GM18498 (cell line): Measurements from ENCODE around the gene ATAT1.

Experiments
- ATAC-seq: cut with Tn5 transposase; IDR thresholded peaks from one replicate; pipeline ENCODE4 v1.9.1; 2021; ENCODE audit warnings: mild to moderate bottlenecking, moderate library complexity; ENCODE audit not compliant: unreplicated experiment

The ATAT1 gene

DNA sequence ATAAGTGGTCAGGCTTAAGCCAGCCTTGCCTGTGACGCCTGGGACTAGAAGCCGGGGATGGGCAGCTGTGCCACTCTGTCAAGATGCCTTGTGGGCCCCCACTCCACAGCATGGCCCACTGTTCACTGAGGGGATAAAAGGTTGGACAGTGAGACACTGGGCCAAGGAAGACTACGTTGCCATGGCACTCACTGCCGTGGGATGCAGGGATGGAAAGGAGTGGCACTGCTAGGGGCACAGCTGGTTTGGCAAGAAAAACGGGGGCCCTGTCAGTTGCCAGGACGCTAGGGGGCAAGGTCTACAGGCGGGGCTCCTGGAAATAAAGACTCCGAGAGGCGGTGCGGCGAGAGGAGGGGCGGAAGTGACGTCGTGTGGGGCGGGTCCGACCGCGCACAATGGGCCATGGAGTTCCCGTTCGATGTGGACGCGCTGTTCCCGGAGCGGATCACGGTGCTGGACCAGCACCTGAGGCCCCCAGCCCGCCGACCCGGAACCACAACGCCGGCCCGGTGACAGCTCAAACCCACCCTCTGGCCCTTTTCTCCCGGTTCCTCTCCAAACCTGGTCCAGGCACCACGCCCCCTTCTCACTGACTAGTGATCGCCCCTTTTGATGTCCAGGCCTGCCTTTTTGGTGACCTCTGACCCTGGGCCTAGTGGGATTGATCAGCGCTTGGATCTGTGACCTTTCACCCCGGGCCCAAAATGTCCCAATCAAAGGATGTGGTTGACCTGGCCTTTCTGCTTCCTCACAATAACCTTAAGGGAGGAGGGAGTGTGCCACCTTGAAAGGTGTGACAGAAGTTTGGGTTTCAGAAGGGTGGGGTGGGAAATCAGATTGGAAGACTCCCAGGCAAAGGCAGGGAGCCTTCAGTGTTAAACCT lies at the start of gene ATAT1:
ATAT1 (plus strand) TSS at position 391 of the 883 bp plus-strand sequence.
- ATAC-seq, result peak; percentile 84

DNA sequence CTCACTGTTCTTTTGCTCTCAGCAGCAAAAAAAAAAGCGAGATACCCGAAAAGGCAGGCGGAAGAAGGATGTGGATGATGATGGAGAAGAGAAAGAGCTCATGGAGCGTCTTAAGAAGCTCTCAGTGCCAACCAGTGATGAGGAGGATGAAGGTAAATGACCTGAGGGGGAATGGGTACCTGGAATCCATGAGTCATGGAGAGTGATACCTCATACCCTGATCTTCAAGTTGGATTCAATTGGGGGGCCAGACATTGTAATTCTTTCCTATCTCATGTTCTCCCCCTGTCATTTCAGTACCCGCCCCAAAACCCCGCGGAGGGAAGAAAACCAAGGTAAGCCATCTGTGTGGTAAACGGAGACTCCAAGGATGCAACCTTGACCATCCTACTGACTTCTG lies 48.6 kb upstream of the ATAT1 start:
- ATAC-seq, result no peak

DNA sequence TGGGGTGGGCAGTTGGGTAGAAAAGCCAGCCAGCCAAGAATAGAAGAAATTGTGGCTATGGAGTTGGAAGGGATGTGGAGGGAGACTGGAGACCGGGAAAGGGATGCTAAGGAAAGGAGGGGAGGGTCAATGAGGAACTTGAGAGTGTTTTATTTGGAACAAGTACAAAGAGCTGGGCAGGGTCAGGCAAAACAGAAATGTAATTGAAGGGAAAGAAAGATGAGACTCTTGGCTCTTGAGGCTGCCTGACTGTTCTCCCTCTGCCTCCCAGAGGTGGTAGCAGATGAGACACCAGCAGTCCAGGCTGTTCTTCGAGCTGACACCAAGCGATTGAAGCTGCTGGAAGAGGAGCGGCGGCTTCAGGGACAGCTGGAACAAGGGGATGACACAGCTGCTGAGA lies 42.8 kb upstream of the ATAT1 start:
- no peak for ATAC-seq

DNA sequence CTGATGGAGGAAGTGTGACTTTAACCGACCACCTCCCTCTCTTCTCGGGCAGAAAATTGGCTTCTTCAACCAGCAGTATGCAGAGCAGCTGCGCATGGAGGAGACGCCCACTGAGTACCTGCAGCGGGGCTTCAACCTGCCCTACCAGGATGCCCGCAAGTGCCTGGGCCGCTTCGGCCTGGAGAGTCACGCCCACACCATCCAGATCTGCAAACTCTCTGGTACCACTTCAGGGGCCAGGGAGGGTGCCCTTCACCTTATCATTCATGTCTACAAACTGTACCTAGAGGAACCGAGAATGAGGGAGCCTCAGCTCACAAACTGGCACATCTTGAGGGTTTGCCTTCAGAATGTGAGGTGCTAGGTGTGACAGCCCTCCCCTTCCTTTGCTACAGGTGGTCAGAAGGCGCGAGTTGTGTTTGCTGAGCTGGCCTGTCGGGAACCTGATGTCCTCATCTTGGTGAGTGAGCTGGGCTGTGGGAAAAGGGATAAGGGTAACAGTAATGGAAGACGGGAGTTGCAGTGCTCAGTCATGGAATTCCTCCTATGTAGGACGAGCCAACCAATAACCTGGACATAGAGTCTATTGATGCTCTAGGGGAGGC lies 36.8 kb upstream of the ATAT1 start:
- ATAC-seq, result no peak

DNA sequence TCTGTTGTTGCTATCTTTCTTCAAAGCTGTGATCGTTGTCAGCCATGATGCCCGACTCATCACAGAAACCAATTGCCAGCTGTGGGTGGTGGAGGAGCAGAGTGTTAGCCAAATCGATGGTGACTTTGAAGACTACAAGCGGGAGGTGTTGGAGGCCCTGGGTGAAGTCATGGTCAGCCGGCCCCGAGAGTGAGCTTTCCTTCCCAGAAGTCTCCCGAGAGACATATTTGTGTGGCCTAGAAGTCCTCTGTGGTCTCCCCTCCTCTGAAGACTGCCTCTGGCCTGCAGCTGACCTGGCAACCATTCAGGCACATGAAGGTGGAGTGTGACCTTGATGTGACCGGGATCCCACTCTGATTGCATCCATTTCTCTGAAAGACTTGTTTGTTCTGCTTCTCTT lies 36.2 kb upstream of the ATAT1 start:
- ATAC-seq, result no peak

DNA sequence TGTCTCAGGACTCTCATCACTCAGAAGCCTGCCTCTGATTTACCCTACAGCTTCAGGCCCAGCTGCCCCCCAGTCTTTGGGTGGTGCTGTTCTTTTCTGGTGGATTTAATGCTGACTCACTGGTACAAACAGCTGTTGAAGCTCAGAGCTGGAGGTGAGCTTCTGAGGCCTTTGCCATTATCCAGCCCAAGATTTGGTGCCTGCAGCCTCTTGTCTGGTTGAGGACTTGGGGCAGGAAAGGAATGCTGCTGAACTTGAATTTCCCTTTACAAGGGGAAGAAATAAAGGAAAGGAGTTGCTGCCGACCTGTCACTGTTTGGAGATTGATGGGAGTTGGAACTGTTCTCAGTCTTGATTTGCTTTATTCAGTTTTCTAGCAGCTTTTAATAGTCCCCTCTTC lies 35.7 kb upstream of the ATAT1 start:
- no peak for ATAC-seq

DNA sequence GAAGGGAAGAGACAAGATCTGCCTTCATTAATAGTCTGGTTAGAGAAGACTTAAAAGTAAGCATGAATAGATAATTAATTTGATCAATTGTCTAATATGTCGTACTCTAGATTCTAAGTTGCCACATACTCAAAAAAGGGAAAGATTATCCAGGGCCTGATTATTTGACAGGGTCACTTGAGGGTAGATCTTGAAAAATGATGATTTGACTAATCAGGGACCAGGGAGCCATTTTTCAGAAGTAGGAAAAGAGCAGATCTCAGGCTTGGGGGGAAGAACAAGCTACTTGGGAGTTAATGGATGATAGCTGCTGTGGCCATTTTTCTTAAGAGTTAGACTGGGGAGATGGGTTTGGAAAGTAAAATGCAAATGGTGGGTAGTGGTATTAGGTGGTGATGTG lies 34.4 kb upstream of the ATAT1 start:
- no peak for ATAC-seq

DNA sequence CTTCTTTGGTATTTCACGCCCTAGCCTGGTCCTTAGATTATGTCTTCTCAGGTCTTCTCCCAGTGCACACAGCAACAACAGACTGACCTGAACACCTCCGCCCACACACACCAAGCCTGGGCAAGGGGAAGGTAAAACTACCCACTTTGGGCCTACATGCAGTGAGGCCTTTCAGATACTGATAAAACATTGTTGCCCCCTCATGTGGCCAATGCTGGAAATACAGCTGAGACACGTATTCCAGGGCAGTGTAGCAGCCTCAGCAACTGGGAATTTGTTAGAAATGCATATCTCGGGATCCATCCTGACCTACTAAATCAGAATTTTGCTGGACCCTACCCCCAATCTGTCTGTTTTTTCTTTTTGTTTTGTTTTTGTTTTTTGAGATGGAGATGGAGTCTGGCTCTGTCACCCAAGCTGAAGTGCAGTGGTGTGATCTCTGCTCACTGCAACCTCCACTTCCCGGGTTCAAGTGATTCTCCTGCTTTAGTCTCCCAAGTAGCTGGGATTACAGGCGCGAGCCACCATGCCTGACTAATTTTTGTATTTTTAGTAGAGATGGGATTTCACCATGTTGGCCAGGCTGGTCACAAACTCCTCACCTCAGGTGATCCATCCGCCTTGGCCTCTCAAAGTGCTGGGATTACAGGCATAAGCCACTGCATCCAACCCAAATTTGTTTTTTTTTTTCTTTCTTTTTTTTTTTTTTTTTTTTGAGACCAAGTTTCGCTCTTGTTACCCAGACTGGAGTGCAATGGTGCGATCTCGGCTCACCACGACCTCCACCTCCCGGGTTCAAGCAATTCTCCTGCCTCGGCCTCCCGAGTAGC lies 29.1 kb upstream of the ATAT1 start:
- ATAC-seq, result peak; percentile 68

DNA sequence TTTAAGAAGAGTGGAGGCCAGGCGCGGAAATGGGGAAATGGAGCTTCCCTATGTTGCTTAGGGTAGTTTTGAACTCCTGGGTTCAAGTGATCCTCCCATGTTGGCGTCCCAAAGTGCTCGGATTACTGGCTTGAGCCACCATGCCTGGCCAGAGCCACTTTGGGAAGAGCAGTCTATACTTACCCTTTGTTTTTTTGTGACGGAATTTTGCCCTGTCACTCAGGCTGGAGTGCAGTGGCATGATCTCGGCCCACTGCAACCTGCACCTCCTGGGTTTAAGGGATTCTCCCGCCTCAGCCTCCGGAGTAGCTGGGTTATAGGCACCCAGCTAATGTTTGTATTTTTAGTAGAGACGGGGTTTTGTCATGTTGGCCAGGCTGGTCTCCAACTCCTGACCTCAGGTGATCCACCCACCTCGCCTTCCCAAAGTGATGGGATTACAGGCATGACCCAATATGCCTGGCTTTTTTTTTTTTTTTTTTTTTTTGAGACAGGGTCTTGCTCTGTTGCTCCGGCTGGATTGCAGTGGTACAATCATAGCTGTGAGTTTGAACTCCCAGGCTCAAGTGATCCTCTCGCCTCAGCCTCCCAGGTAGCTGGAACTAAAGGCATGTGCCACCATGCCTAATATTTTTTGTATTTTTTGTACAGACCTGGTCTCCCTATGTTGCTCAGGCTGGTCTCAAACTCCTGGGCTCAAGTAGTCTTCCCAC lies 27.6 kb upstream of the ATAT1 start:
- no peak for ATAC-seq

DNA sequence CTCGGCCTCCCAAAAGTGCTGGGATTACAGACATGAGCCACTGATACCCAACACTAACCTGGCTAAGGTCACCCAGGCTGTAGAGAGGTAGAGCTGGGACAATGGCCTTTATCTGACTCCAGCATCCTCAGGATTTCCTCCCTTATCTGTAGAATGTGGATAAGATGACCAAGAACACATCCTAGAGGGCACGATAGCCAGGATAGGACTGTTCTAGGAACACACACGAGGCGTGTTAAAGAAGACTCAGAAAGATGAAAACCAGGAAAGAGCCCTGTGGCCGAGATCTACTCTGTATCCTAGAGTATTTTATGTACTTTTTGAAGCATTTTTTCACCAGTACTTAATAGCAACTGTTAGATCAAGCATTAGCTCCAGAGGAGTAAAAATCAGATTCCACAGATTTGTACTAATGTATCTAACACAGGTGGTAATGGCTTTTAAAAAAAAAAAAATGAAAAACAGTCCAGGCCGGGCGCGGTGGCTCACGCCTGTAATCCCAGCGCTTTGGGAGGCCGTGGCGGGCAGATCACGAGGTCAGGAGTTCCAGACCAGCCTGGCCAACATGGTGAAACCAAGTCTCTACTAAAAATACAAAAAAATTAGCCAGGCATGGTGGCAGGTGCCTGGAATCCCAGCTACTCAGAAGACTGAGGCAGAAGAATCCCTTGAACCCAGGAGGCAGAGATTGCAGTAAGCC lies 26.9 kb upstream of the ATAT1 start:
- no peak for ATAC-seq

DNA sequence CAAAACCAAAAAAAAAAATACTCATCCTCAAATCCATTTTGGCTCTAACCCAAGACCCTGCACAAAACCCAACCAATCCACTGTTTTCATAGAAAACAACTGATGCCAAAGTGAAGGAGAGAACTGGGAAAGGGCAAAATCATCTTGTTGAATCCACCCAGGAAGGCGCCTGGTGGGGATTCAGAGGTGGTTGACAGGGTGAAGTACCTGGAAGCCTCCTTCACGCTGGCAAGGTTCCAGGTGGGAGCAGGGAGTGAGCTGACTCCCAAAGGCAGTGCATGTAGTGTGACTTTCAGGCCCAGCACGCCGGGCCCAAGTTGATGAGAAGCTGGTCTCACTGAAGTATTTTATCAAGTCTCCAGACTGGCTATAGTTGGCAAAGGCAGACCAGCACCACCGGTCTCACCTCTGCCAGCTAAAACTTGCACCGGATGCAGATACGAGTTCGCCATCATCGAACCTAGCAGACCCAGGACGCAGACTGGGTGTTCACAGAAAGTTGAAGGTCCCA lies 26.2 kb upstream of the ATAT1 start:
- no peak for ATAC-seq

DNA sequence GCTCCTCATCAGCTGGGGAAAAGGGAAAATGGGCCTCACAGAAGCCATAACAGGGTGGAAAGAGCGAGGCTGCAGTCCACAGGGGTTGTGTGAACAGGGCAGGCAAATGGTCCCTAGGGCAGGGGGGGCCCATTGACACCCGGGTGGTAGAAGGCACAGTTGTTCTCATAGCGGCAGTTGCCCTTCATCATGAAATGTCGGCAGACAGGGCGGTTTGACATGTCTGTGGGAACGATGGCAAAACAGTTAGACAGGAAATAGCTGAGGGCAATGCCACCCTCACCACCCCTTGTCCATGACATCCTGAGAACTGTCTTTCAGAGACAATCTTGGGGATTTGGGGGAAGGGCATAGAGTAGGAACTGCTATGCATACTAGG lies 25.2 kb upstream of the ATAT1 start:
- no peak for ATAC-seq

DNA sequence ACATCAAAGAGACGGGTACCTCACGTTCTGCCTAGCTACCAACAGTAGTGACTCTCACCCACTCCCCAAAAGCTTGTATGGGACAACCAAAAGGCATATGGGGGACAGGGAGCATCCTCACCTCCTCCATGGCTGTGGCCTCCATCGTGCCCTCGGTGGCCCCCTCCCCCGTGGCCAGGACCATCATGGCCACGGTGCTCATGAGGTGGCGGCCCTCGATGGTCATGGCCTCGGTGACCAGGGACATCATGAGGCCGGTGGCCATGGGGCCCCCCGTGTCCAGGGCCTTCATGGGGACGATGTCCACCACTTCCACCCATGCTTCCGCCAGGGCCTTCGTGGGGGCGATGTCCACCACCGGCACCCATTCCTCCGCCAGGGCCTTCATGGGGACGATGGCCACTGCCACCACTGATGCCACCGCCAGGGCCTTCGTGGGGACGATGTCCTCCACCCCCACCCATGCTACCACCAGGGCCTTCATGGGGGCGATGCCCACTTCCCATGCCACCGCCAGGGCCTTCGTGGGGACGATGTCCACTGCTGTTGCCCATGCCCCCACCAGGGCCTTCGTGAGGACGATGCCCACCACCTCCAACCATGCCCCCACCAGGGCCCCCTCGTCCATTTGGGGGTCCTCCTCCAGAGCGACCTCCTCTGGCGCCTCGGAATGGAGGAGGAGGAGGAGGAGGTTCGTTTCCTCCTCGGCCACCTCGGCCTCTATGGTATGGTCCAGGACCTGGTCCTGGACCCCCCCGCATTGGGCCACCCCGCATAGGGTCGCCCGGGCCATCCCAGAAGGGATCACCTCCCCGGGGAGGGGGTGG lies 24.6 kb upstream of the ATAT1 start:
- ATAC-seq, result no peak

DNA sequence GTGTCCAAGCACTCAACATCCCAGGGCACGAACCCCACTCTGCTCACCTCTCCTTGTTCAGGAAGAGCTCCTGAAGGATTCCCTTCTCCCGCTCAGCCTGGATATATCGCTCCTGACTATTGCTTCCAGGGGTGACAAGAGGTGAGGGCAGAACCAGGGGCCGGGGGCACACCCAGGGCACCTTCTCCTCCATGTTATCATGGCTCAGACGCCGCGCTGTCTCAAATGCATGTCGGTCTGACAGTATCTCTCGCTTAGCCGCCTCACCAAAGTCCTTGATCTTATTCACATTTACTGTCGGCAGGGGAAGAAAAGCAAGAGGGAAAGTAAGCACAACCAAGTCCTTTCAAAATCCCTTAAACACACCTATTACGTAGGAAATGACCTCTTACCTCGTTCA lies 22.7 kb upstream of the ATAT1 start:
- no peak for ATAC-seq

DNA sequence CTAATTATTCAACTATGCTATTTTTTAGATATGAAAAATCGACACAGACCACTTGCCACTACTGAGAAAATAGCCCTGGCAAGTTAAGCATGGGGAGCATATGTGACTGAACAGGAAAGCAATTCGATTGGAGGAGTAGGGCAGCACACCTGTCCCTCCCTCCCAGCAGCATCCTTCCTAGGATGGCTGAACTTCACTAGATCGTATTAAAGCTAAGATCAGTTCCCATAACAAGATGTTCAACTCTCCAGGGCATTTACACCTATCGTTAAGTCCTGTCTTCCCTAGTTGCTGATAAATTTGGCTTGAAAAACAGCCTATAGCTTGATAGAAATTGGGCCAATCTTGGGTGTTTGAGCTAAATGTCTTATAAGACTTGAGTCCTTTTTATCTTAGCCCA lies 16.6 kb upstream of the ATAT1 start:
- no peak for ATAC-seq

DNA sequence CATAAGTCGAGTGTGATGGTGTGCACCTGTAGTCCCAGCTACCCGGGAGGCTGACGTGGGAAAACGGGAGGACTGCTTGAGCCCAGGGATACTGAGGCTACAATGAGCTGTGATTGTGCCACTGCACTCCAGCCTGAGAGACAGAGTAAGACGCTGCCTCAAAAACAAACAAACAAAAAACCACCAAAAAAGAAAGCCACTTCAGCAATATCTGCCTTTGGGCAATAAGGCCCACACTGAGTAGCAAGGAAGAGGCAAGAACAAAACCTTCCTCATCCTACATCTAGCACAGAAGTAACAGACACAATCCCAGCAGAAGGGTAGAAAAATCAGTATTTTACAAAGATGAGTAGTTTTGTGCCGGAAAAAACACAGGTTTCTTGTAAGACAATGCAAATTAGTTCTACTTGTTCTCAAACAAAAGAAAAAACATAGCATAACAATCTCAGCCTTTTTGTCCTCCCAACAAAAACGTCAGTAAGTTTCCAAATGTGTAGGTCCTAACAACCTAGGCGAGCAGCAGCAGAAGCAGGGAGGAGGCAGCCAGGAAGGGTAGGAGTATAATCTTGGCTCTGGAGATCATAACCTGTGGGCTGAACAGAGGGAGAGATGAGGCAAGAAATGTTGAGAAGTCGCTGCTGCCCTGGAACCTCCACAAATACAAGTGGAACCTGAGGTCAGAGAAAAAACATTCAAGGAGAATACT lies 15.4 kb upstream of the ATAT1 start:
- no peak for ATAC-seq

DNA sequence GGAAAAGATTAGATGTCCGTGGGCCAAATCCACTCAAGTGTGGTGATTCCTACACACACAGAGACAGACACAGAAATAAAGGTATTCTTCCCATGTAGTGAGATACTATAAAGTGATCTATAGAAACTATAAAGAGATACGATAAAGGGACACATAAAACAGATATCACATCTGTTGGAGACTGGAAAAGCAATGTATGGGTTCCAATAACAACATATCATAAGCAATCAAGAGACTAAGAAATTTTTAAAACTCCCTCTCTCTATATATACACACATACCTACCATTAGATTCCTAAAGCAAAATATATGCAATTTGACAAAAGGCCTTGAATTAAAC lies 14.8 kb upstream of the ATAT1 start:
- ATAC-seq, result no peak

DNA sequence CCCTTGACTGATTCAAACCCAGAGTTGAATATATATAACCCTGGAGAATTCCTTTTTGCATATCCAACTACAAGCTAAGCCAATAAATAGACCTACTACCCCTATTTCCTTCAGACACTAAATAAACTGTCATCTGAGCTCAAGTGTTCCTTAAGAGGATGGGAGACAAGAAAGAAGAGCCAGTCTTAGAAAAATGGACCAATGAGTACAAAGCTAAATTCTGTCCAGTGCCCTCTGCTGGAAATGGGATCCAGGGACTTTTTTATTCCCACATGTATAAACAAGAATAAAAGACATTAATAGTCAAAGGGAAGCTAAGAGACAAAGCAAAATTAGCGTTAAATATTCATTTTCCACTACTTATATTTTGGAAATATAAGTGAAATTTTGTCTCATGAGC lies 14.5 kb upstream of the ATAT1 start:
- ATAC-seq, result no peak

DNA sequence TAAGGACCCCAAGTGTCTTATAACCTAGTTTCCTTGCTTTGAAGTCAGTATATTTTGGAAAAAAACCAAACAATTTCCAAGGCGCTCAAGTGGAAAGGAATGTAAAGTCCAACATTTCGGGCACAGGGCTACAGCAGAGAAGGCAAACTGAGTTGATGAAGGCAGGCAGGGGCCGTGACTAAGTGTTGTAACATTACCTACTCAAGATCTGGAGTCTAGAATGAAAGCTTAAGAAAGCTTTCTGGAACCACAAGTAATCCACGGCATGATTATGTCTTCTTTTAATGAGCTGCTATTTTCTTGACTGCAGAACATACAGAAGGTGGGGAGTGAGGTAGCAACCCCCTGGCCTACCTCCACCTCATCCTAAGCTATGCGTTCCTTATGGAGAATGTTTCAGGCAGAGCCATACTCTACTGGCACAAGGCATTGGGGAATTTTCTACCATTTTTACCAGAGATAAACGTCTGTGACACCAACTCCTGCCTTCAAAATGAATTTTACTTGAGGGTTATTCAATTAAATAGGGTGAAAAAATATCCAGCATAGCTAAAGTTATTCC lies 13.9 kb upstream of the ATAT1 start:
- ATAC-seq, result no peak
